ENCODE results near the gene ADAM12. TPM values are rescaled to one million over a fixed set of nuclear protein-coding genes. Genes with fewer than 3 reads are reported as not detected.
A peak's percentile ranks its signal among the peaks of the same experiment; 100 is the strongest.

Gene ADAM12
- total and polyA plus RNA-seq, 2 donors = 0.96 to 4.6 TPM

DNA sequence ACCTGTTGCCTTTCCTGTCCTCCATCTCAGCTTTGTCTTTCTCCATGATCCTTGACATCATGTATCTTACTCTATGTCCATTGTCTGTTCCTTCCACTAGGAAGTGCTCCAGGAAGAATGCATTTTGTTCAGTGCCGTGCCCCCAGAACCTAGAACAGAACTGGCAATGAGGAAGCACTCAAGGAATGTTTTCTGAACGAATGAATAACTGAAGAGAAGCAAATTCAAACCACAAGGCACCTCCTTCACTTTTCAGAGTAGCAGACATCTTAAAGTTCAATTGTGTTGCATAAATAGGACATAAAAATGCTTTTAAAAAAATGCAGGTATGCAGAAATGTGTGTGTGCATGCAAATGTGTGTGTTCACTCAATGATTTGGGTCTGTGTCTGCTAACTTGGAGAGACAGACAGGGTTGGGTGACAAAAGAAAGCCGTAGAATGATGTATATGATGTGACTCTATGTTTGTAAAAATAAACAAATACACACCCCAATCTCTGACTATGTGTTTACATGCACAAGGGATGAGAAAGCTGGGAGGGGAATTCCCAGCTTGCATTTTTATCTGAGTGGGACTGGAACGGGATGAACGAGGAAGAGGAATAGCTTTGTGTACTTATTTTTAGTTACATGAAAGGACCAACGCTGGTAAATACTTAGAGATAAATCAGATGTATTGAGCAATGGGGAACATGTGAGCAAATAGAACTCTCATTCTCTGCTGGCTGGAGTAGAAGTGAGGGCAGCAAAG is 254.2 kb downstream of the ADAM12 start:
- H3K4me3 ChIP-seq (ENCODE audit: low read length in 2 of 2) = no peak overlapping the region
- H3K27ac ChIP-seq (ENCODE audit: low read depth in 1 of 2, low read length in 1 of 2) = no peak overlapping the region
- H3K27me3 ChIP-seq (ENCODE audit: control insufficient read depth in 2 of 2, insufficient read depth in 1 of 2, low read length in 1 of 2) = no peaks in the 10 kb centered on the region
- no peak for DNase-seq (ENCODE audit: low read depth in 6 of 9, low spot score in 9 of 9)
- H3K9me3 ChIP-seq (ENCODE audit: control insufficient read depth in 2 of 2, insufficient read depth in 1 of 2, low read length in 1 of 2) = no peaks in the 10 kb centered on the region
- no peaks in the 10 kb centered on the region for H3K36me3 ChIP-seq (ENCODE audit: control insufficient read depth in 2 of 2, insufficient read depth in 2 of 2, low read length in 1 of 2)
- WGBS = 85% methylated on average over 6 of the region's 6 CpGs
- H3K4me1 ChIP-seq (ENCODE audit: control insufficient read depth in 2 of 2, insufficient read depth in 2 of 2, low read length in 2 of 2) = no peaks in the 10 kb centered on the region

DNA sequence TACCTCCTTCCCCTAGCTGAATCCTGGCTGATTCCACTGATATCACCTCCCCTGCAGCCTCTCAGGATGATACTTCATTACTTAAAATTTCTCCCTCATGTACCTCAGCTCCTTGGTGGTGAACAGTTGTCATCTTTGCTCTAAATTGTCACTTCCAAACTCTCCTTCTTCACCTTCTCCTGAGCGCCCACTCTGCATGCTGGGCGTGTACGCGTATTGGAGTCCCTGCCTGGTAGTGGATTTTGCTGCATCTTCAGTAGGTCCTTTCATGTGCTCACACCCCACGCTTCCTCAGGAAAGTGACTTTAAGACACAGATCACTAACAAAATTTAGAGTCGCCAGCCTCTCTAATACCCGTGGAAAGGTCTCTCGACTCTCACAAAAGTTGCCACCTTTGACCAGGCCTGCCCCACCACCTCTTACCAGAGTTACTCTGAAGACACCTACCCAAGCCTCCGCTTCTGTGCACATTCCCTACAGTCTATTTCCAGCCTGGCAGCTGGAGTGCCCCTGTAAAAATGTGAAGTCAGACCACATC is 255.1 kb downstream of the ADAM12 start:
- no peaks in the 10 kb centered on the region for H3K36me3 ChIP-seq (ENCODE audit: control insufficient read depth in 2 of 2, insufficient read depth in 2 of 2, low read length in 1 of 2)
- H3K4me1 ChIP-seq (ENCODE audit: control insufficient read depth in 2 of 2, insufficient read depth in 2 of 2, low read length in 2 of 2) = no peaks in the 10 kb centered on the region
- no peaks in the 10 kb centered on the region for H3K27me3 ChIP-seq (ENCODE audit: control insufficient read depth in 2 of 2, insufficient read depth in 1 of 2, low read length in 1 of 2)
- no peak overlapping the region for H3K27ac ChIP-seq (ENCODE audit: low read depth in 1 of 2, low read length in 1 of 2)
- 94% methylated on average over 9 of the region's 9 CpGs for WGBS
- no peak overlapping the region for H3K4me3 ChIP-seq (ENCODE audit: low read length in 2 of 2)
- no peaks in the 10 kb centered on the region for H3K9me3 ChIP-seq (ENCODE audit: control insufficient read depth in 2 of 2, insufficient read depth in 1 of 2, low read length in 1 of 2)
- DNase-seq (ENCODE audit: low read depth in 6 of 9, low spot score in 9 of 9) = no peak

DNA sequence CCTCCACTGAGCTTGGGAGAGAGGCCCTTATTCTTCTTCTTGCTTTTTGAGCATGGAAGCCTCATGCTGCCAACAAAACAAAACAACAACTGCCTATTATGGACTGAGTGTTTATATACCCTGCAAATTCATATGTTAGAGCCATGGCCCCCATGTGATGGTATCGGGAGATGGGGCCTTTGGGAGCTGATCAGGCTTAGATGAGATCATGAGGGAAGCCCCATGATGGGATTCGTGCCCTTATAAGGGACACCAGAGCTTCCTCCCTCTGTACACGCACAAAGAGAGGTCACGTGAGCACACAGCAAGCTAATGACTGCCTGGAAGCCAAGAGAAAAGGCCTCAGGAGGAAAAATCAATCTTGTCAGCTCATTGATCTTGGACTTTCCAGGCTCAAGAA is 256.9 kb downstream of the ADAM12 start:
- Histone ChIP-seq H3K4me3 (ENCODE audit: low read length in 2 of 2) (no peak overlapping the region), H3K27me3 (ENCODE audit: control insufficient read depth in 2 of 2, insufficient read depth in 1 of 2, low read length in 1 of 2) (no peaks in the 10 kb centered on the region), H3K36me3 (ENCODE audit: control insufficient read depth in 2 of 2, insufficient read depth in 2 of 2, low read length in 1 of 2) (no peaks in the 10 kb centered on the region), H3K27ac (ENCODE audit: low read depth in 1 of 2, low read length in 1 of 2) (no peak overlapping the region), H3K4me1 (ENCODE audit: control insufficient read depth in 2 of 2, insufficient read depth in 2 of 2, low read length in 2 of 2) (no peaks in the 10 kb centered on the region), H3K9me3 (ENCODE audit: control insufficient read depth in 2 of 2, insufficient read depth in 1 of 2, low read length in 1 of 2) (no peaks in the 10 kb centered on the region)
- WGBS = 91% methylated on average over 4 of the region's 4 CpGs
- no peak for DNase-seq (ENCODE audit: low read depth in 6 of 9, low spot score in 9 of 9)

DNA sequence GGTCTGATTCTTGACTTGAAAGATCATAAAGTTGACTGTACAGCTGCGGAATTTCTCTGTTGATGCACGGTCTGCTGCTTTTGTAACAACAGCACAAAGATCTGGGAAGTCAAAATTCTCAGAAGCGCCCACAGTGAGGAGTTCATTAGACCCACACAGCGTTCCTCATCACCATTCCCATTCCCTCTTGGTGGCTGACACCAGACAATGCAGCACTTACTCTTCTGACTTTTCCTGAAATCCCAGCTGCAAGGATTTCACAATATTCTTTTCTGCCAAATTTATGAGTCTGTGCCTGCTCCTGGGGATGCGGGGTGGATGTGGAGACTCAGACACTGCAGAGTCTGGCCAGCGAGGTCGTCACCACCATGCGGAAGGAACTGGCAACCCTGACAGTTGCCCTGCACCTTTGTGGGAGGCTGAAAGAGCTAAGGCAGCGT is 258.0 kb downstream of the ADAM12 start:
- peak overlapping the region in 1 of 2 donors; percentile 36 for H3K27ac ChIP-seq (ENCODE audit: low read depth in 1 of 2, low read length in 1 of 2)
- no peak overlapping the region for H3K4me3 ChIP-seq (ENCODE audit: low read length in 2 of 2)
- 92% methylated on average over 9 of the region's 9 CpGs for WGBS
- H3K4me1 ChIP-seq (ENCODE audit: control insufficient read depth in 2 of 2, insufficient read depth in 2 of 2, low read length in 2 of 2) = no peaks in the 10 kb centered on the region
- no peaks in the 10 kb centered on the region for H3K27me3 ChIP-seq (ENCODE audit: control insufficient read depth in 2 of 2, insufficient read depth in 1 of 2, low read length in 1 of 2)
- H3K9me3 ChIP-seq (ENCODE audit: control insufficient read depth in 2 of 2, insufficient read depth in 1 of 2, low read length in 1 of 2) = no peaks in the 10 kb centered on the region
- no peaks in the 10 kb centered on the region for H3K36me3 ChIP-seq (ENCODE audit: control insufficient read depth in 2 of 2, insufficient read depth in 2 of 2, low read length in 1 of 2)
- DNase-seq (ENCODE audit: low read depth in 6 of 9, low spot score in 9 of 9) = no peak

DNA sequence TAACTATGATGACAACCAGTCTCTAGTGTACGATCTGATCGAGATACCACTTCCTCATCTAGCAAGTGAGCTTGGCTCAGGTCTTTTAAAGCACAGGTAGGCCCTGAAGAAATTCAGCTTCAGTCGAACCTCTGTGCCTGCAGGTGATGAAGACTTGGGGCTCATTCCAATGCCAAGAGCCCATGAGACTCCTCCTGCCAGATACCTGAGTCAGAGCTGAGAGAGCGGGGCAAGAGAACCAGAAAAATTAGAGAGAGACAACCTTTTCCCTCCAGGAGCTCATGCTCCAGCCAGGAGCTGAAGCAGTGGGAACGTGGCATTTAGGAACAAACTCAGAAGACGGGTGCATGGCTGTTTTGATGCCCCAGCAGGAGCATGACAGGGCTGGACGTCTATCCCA is 259.3 kb downstream of the ADAM12 start:
- Histone ChIP-seq H3K9me3 (ENCODE audit: control insufficient read depth in 2 of 2, insufficient read depth in 1 of 2, low read length in 1 of 2) (no peaks in the 10 kb centered on the region), H3K4me3 (ENCODE audit: low read length in 2 of 2) (no peak overlapping the region), H3K4me1 (ENCODE audit: control insufficient read depth in 2 of 2, insufficient read depth in 2 of 2, low read length in 2 of 2) (no peaks in the 10 kb centered on the region), H3K27ac (ENCODE audit: low read depth in 1 of 2, low read length in 1 of 2) (no peak overlapping the region), H3K27me3 (ENCODE audit: control insufficient read depth in 2 of 2, insufficient read depth in 1 of 2, low read length in 1 of 2) (no peaks in the 10 kb centered on the region), H3K36me3 (ENCODE audit: control insufficient read depth in 2 of 2, insufficient read depth in 2 of 2, low read length in 1 of 2) (no peaks in the 10 kb centered on the region)
- WGBS = 75% methylated on average over 7 of the region's 7 CpGs
- DNase-seq (ENCODE audit: low read depth in 6 of 9, low spot score in 9 of 9) = no peak

DNA sequence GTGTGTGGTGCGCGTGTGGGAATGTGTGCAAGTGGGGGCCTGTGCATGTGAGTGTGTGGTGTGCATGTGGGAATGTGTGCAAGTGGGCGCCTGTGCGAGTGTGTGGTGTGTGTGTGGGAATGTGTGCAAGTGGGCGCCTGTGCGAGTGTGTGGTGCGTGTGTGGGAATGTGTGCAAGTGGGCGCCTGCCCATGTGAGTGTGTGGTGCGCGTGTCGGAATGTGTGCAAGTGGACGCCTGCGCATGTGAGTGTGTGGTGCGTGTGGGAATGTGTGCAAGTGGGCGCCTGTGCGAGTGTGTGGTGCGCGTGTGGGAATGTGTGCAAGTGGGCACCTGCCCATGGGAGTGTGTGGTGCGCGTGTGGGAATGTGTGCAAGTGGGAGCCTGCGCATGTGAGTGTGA is 259.7 kb downstream of the ADAM12 start:
- no peak for DNase-seq (ENCODE audit: low read depth in 6 of 9, low spot score in 9 of 9)
- Histone ChIP-seq H3K36me3 (ENCODE audit: control insufficient read depth in 2 of 2, insufficient read depth in 2 of 2, low read length in 1 of 2) (no peaks in the 10 kb centered on the region), H3K9me3 (ENCODE audit: control insufficient read depth in 2 of 2, insufficient read depth in 1 of 2, low read length in 1 of 2) (no peaks in the 10 kb centered on the region), H3K4me1 (ENCODE audit: control insufficient read depth in 2 of 2, insufficient read depth in 2 of 2, low read length in 2 of 2) (no peaks in the 10 kb centered on the region), H3K27ac (ENCODE audit: low read depth in 1 of 2, low read length in 1 of 2) (no peak overlapping the region), H3K4me3 (ENCODE audit: low read length in 2 of 2) (no peak overlapping the region), H3K27me3 (ENCODE audit: control insufficient read depth in 2 of 2, insufficient read depth in 1 of 2, low read length in 1 of 2) (no peaks in the 10 kb centered on the region)
- 98% methylated on average over 21 of the region's 21 CpGs for WGBS

DNA sequence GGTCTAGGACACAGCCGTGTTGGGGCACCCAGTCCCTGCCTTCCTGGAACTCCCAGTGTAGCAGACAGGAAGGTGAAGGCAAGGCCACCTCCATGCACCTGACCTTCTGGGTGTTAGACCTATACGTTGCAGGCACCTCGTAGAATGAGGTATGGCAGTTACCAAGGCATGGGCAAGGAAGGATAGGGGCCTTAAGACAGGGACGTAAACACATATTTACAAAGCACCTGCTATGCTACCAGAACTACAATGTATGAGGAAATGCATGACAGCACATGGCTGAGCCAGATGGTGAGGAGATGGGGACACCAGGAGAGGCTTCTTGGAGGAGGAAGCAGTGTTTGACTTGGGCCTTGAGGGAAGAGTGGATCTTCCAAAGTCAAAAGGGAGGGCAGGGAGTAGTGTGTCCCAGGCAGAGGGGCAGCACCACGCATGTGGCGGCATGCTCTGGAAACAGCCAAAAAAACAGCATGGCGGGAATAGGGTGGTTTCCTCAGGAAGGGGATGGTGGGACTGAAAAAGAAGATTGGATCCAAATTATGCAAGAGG is 260.7 kb downstream of the ADAM12 start:
- WGBS = 89% methylated on average over 7 of the region's 7 CpGs
- Histone ChIP-seq H3K36me3 (ENCODE audit: control insufficient read depth in 2 of 2, insufficient read depth in 2 of 2, low read length in 1 of 2) (no peaks in the 10 kb centered on the region), H3K4me1 (ENCODE audit: control insufficient read depth in 2 of 2, insufficient read depth in 2 of 2, low read length in 2 of 2) (no peaks in the 10 kb centered on the region), H3K27me3 (ENCODE audit: control insufficient read depth in 2 of 2, insufficient read depth in 1 of 2, low read length in 1 of 2) (no peaks in the 10 kb centered on the region), H3K4me3 (ENCODE audit: low read length in 2 of 2) (no peak overlapping the region), H3K27ac (ENCODE audit: low read depth in 1 of 2, low read length in 1 of 2) (no peak overlapping the region), H3K9me3 (ENCODE audit: control insufficient read depth in 2 of 2, insufficient read depth in 1 of 2, low read length in 1 of 2) (no peaks in the 10 kb centered on the region)
- DNase-seq (ENCODE audit: low read depth in 6 of 9, low spot score in 9 of 9) = no peak

DNA sequence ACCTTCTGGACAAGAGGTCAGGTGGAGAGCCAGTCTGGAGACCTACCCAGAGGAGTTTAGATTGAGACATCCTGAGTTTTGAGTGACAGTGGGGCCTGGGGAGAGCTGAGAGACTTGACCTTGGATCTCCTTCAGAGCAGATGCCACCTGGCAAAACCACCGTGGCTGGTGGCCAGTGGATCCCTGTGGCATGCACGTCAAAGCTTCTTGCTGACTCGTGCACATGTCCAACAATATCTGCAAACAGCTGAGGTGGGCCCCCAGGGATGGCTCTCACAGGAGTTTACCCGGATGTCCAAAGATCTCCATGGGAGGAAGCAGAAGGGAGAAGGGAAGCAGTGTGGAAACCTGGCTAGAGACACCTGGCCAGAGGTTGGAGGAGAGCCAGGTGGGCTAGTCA is 261.4 kb downstream of the ADAM12 start:
- no peak overlapping the region for H3K4me3 ChIP-seq (ENCODE audit: low read length in 2 of 2)
- no peaks in the 10 kb centered on the region for H3K27me3 ChIP-seq (ENCODE audit: control insufficient read depth in 2 of 2, insufficient read depth in 1 of 2, low read length in 1 of 2)
- 89% methylated on average over 4 of the region's 4 CpGs for WGBS
- no peaks in the 10 kb centered on the region for H3K36me3 ChIP-seq (ENCODE audit: control insufficient read depth in 2 of 2, insufficient read depth in 2 of 2, low read length in 1 of 2)
- no peak overlapping the region for H3K27ac ChIP-seq (ENCODE audit: low read depth in 1 of 2, low read length in 1 of 2)
- no peaks in the 10 kb centered on the region for H3K4me1 ChIP-seq (ENCODE audit: control insufficient read depth in 2 of 2, insufficient read depth in 2 of 2, low read length in 2 of 2)
- no peak for DNase-seq (ENCODE audit: low read depth in 6 of 9, low spot score in 9 of 9)
- H3K9me3 ChIP-seq (ENCODE audit: control insufficient read depth in 2 of 2, insufficient read depth in 1 of 2, low read length in 1 of 2) = no peaks in the 10 kb centered on the region

DNA sequence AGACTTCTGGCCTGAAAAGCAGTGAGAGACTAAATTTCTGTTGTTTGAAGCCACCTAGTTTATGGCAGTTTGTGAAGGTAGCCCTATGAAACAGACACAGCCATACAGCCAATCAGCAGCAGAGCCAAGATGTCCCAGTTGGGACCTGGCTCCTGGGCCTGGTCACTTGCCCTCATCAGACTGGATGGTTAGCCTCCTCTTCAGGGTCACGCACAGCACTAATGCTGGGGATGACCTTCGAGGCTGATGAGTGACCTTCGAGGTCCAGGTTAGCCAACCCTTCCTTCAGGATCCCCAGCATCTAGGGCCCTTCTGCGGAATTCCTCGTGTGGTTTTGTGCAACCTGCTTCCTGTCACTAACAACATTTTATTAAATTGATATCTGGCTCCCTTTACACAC is 262.3 kb downstream of the ADAM12 start:
- Histone ChIP-seq H3K27ac (ENCODE audit: low read depth in 1 of 2, low read length in 1 of 2) (no peak overlapping the region), H3K27me3 (ENCODE audit: control insufficient read depth in 2 of 2, insufficient read depth in 1 of 2, low read length in 1 of 2) (no peaks in the 10 kb centered on the region), H3K36me3 (ENCODE audit: control insufficient read depth in 2 of 2, insufficient read depth in 2 of 2, low read length in 1 of 2) (no peaks in the 10 kb centered on the region), H3K4me1 (ENCODE audit: control insufficient read depth in 2 of 2, insufficient read depth in 2 of 2, low read length in 2 of 2) (no peaks in the 10 kb centered on the region), H3K9me3 (ENCODE audit: control insufficient read depth in 2 of 2, insufficient read depth in 1 of 2, low read length in 1 of 2) (no peaks in the 10 kb centered on the region), H3K4me3 (ENCODE audit: low read length in 2 of 2) (no peak overlapping the region)
- WGBS = 93% methylated on average over 5 of the region's 5 CpGs
- no peak for DNase-seq (ENCODE audit: low read depth in 6 of 9, low spot score in 9 of 9)

Data from thymus (tissue), 11 donors.